HG03196 (cell line): Measurements from ENCODE around the gene LSS.
"Not testable (repeated sequence)": the region's sequence is repeated elsewhere in the genome, so short reads cannot be mapped to it uniquely, and the experiment has no call there.

Experiments used
- ATAC-seq: cut with Tn5 transposase; IDR thresholded peaks from one replicate; pipeline ENCODE4 v1.9.1; 2021; ENCODE audit not compliant: unreplicated experiment

LSS gene

GRCh38 chr21:46206163-46207005, 22.2 kb downstream of the LSS start:
- ATAC-seq: no peak

GRCh38 chr21:46205766-46206162, 22.8 kb downstream of the LSS start:
- no peak for ATAC-seq

- no peak for ATAC-seq
Observed at GRCh38 chr21:46205166-46205565, 23.4 kb downstream of the LSS start.

DNA sequence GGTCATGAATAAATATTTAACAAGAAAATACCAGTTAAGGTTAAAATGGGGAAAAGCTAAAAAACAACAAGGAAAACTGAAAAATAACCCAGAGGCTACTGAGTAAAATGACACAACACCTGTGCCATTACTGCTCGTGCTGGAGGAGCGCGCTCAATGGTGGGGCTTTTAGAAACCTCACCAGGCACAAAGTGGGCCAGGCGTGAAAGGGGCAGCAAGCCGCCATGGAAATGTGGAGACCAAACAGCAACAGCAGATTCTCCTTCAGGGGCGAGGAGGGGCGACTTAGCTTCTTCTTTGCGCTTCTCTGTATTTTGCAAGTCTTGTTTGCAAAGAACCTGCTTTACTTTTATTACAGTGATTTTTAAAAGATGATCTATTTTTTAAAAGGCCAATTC, 25.4 kb downstream of the LSS start:
- ATAC-seq: no peak

DNA sequence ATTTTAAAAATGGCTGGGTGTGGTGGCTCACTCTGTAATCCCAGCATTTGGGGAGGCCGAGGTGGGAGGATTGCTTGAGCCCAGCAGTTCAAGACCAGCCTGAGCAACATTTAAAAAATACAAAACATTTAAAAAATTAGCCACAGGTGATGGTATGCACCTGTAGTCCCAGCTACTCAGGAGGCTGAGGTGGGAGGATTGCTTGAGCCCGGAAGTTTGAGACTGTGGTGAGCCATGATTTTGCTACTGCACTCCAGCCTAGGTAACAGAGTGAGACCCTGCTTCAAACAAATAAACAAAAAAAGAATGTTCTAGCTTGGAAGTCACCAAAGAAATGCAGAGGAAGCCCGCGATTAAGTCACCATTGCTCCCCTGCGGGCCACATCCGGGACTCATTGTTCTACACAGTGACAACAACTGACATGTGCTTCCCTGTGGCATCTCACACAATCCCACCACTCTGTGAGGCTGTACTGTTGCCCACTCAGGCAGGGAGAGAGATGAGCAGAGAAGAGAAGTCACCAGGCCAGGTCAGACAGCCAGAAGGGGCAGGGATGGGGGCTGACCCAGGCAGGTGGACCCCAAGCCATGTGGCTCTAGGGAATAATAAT, 25.9 kb downstream of the LSS start:
- ATAC-seq: no peak

- not testable (repeated sequence) for ATAC-seq
Observed at GRCh38 chr21:46200877-46201803, 27.4 kb downstream of the LSS start.

DNA sequence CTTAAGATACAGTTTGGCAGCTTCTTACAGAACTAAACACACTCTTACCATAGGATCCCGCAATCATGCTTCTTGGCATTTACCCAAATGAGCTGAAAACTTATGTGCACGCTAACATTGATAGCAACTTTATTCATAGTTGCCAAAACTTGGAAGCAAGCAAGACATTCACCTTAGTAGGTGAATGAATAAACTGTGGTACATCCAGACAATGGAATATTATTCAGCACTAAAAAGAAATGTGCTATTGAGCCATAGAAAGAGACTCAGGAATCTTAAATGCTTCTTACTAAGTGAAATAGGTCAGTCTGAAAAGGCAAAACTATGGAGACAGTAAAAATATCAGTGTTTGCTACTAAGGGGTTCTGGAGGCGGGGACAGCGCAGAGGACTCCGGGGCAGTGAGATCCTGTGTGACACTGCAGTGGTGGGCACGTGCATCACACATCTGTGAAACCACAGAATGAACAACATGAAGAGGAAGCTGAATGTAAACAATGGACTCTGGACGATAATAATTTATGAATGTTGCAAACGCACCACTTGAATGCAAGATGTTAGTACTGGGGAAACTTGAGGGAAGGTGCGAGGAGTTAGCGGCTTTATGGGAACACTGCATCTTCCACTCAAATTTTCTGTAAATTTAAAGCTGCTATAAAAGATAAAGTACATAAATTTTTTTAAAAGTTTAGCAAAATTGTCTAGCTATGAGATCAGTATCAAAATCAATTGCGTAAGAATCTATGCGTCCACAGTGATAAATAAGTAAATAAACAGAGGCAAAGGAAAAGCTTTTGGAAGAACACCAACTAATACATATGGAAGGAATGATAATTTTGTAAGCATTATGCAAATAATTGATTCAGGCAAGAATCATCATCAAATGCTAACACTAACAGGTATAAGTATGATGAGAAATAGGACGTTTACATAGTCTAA, 28.9 kb downstream of the LSS start:
- ATAC-seq: no peak

- no peak for ATAC-seq
Observed at GRCh38 chr21:46196733-46197132, 31.8 kb downstream of the LSS start.

GRCh38 chr21:46195595-46196195, 32.9 kb downstream of the LSS start:
- ATAC-seq: no peak

- ATAC-seq: no peak
Observed at GRCh38 chr21:46194374-46195334, 33.9 kb downstream of the LSS start.

DNA sequence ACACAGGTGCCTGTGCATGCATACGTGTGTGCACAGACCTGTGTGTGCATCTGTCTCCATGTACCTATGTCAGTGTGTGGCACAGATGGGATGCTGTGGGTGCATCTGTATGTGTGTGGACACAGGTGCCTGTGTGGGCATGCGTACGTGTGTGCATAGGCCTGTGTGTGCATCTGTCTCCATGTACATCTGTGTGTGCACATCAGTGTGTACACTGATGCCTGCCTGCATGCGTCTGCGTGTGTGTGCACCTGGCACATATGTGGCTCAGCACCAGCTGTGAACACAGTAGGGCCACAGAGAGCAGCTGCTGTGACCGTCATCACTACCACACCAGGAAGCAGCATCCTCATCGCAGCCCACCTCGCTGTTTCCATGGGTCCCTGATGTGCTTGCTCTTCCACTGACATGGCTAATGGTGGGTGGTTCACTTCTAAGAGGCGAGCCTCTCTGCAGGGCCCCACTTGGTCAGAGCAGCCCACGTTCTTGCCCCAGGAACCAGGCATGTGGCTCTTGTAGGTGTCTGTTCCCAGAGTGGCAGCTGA, 34.7 kb downstream of the LSS start:
- no peak for ATAC-seq

DNA sequence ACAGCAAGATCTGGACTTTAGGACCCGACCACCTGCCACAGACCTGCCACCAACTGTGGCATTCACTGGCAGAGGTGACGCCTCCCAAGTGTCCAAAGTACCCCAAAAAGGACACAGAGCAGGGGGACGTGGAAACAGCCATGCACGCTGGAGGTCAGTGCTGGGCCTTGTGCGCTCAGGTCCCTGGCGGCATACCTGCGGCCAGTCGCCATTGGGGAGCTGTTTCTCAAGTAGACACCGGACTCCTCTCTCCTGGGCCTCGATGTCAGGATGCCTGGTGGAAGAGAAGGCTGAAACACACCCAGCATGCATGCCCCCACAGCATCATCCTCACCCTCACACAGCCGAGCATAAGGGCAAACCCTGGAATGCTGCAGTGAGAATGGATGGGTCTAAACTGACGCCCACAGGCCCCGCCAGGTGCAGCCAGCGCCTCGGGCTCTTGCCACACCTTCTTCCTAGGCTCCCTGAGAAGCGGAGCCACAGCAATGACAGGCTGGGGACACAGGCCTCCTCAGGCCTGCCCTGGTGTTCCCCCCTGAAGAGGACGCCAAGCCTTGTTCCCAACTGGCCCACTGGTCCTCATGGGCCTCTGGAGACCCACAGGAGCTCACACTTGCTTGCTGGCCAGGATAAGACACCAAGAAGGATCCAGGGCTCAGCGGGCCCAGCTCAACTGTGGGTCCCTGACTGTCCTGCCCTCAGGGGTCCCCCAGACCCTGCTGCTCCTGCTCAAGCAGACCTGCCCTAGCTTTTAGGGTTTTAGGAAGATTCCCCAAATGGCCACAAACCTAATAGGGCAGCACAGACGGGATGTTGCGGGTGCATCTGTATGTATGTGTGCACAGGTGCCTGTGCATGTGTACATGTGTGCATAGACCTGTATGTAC, 36.6 kb downstream of the LSS start:
- no peak for ATAC-seq

- no peak for ATAC-seq
Observed at GRCh38 chr21:46191257-46191685, 37.3 kb downstream of the LSS start.

DNA sequence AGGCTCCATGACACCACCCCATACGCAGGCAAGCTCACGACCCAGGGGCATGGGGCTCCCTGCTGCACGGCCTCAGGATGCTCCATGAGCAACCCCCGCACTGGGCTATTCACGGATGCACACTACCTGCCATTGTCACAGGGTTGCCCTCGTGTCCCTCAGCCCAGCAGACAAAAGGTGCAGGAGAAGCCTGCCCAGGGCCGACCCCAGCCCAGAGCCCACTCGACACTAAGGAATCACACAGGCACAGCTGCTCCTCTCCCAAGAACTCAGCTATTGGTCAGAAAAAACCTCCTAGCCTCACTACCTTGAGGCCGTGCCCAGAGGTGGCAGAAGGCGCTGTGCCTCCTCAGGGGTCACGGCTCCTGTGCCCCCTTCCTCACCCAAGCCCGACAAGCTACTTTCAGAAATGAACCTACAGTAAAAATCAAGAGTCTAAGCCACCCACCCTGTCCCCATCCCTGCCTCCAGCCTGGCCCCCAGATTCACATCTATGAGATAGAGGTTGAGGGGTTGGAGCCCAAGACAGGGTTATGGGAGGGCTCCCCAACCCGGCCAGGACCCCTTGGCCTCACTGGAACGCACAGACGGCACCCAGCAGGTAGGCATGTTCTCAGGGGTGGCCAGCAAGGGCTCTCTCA, 38.0 kb downstream of the LSS start:
- no peak for ATAC-seq

- ATAC-seq: no peak
Observed at GRCh38 chr21:46189959-46190490, 38.5 kb downstream of the LSS start.

DNA sequence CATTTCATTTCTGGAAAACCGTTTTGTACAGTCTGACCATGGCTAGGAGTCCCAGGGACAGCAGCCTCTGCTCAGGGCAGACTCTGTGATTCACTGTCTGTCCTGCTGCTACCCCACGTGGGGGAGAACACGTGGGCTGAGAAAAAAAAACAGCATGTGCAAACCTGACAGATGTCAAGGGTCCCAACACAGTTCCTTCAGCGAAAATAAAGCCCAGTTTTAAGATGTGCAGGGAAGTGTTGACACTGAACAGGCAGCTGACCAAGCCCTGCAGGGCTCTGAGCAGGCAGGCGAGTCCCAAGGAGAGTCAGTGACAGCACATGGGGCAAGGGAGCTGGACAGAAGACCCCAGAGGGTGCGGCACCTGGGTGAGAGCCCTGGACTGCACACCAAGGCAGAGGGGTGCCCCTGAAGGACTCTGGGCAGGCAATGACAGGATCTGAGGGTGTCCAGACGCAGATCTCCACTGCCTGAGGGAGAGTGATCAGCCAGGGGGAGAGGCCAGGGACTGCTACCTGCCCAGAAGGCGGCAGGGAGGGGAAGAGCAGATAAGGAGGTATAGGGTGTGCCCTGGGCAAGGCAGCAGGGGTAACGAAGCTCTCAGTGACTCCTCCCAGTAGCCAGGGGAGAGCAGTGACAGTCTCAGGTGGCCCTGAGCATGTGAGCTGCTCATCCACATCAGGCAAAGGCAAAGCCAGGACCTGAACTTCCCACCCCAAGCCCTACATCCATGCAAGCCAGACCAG, 39.2 kb downstream of the LSS start:
- no peak for ATAC-seq
